ENCODE results near the gene ZFP92.
A peak's percentile ranks its signal among the peaks of the same experiment; 100 is the strongest.

Gene ZFP92

DNA sequence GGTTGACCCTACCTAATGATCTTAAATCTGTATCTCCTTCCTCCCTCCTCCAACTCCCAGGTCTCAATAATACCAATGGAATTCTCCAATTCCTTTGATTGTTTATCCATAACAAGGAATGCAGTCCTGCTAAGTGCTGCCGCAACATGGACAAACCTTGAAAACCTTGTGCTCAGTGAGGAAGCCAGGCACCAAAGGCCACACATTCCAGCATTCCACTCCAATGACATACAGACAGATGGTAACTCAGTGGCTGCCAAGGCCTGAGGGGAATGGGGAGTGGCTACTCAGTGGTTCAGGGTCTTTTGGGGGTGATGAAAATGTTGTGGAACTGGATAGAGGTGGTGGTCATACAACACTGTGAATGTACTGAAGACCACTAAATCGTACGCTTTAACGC, 48.7 kb downstream of the ZFP92 start:
- H3K27me3 ChIP-seq (replicated peaks), result no peaks in the 10 kb centered on the region
- in situ Hi-C loops (cut with HindIII; ENCODE audit: low pct_ligation_motif_present, low sequenced_read_pairs), result no loop called here
- no peak overlapping the region for H3K4me3 ChIP-seq (ENCODE audit: low read depth, low read length)
- TF ChIP-seq, protein P1, sequence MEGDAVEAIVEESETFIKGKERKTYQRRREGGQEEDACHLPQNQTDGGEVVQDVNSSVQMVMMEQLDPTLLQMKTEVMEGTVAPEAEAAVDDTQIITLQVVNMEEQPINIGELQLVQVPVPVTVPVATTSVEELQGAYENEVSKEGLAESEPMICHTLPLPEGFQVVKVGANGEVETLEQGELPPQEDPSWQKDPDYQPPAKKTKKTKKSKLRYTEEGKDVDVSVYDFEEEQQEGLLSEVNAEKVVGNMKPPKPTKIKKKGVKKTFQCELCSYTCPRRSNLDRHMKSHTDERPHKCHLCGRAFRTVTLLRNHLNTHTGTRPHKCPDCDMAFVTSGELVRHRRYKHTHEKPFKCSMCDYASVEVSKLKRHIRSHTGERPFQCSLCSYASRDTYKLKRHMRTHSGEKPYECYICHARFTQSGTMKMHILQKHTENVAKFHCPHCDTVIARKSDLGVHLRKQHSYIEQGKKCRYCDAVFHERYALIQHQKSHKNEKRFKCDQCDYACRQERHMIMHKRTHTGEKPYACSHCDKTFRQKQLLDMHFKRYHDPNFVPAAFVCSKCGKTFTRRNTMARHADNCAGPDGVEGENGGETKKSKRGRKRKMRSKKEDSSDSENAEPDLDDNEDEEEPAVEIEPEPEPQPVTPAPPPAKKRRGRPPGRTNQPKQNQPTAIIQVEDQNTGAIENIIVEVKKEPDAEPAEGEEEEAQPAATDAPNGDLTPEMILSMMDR (IDR thresholded peaks at IDR 0.05; ENCODE audit: low read depth, low read length, missing control alignments), result no peak
- DNase-seq, result peak; percentile 50
- H3K27ac ChIP-seq, result peak overlapping the region; percentile 36
- H3K36me3 ChIP-seq (replicated peaks), result no peaks in the 10 kb centered on the region

- DNase-seq, result no peak
- H3K27ac ChIP-seq, result no peak overlapping the region
- in situ Hi-C loops (cut with HindIII; ENCODE audit: low pct_ligation_motif_present, low sequenced_read_pairs), result no loop called here
- H3K4me3 ChIP-seq (ENCODE audit: low read depth, low read length), result no peak overlapping the region
- no peaks in the 10 kb centered on the region for H3K36me3 ChIP-seq (replicated peaks)
- no peaks in the 10 kb centered on the region for H3K27me3 ChIP-seq (replicated peaks)
- TF ChIP-seq, protein P1 (IDR thresholded peaks at IDR 0.05; ENCODE audit: low read depth, low read length, missing control alignments), result peak; percentile 81
These were observed 49.6 kb downstream of the ZFP92 start for GRCh38 chrX:153460826-153461225.

All from brain microvascular endothelial cell (primary cell).